Glutamatergic neuron (in vitro differentiated cells): Measurements from ENCODE around the gene DGUOK. TPM values are rescaled to one million over a fixed set of nuclear protein-coding genes. Genes with fewer than 3 reads are reported as not detected.
"Not testable (repeated sequence)": the region's sequence is repeated elsewhere in the genome, so short reads cannot be mapped to it uniquely, and the experiment has no call there.

ENCODE experiments used
- DNase-seq: peaks from one replicate; pipeline ENCODE4 v3.0.0; 2022
- H3K27ac Mint-ChIP-seq: one replicate; pipeline ENCODE4 v1.8.0; 2020; ENCODE audit warnings: mild to moderate bottlenecking, mixed read lengths, inconsistent platforms; ENCODE audit not compliant: unreplicated experiment
- H3K27me3 Mint-ChIP-seq: one replicate; pipeline ENCODE4 v1.8.0; 2020; ENCODE audit warnings: mild to moderate bottlenecking, moderate library complexity, mixed read lengths, inconsistent platforms; ENCODE audit not compliant: unreplicated experiment
- H3K36me3 Mint-ChIP-seq: one replicate; pipeline ENCODE4 v1.8.0; 2020; ENCODE audit warnings: mild to moderate bottlenecking, mixed read lengths, inconsistent platforms; ENCODE audit not compliant: unreplicated experiment
- H3K4me1 Mint-ChIP-seq: one replicate; pipeline ENCODE4 v1.8.0; 2020; ENCODE audit warnings: mild to moderate bottlenecking, low read depth, mixed read lengths, inconsistent platforms; ENCODE audit not compliant: unreplicated experiment
- H3K4me3 Mint-ChIP-seq: one replicate; pipeline ENCODE4 v1.8.0; 2020; ENCODE audit warnings: mild to moderate bottlenecking, mixed read lengths, inconsistent platforms; ENCODE audit not compliant: unreplicated experiment
- H3K9me3 Mint-ChIP-seq: one replicate; pipeline ENCODE4 v1.8.0; 2020; ENCODE audit warnings: mild to moderate bottlenecking, moderate library complexity, mixed read lengths, inconsistent platforms; ENCODE audit not compliant: unreplicated experiment
- CTCF ChIP-seq: fragments of 200-600 bp; sonication (generic); IDR thresholded peaks from one replicate; pipeline ENCODE4 v1.5.0; 2021; ENCODE audit not compliant: partially characterized antibody, unreplicated experiment
- long read RNA-seq: library from polyadenylated mRNA; unstranded; transcript quantifications from one replicate; pipeline ENCODE4 v2.0.0, GENCODE V29; 2020; ENCODE audit not compliant: unreplicated experiment
- total RNA-seq: library from RNA; stranded (reverse); fragmentation: NEBNext Ultra II Directional; extraction: Animal tissue kit (Norgen Biotek cat#: 25700); gene quantifications from one replicate; pipeline ENCODE4 v1.2.1, GENCODE V29; 2021; ENCODE audit not compliant: unreplicated experiment

The DGUOK gene
- 96.8 TPM for total RNA-seq
- long read RNA-seq, transcript DGUOK-208 (6 exons, 1,029 nt) = major isoform, 63 of 123 reads
- long read RNA-seq, transcript DGUOK-203 (4 exons, 703 nt) = minor isoform, 7 of 123 reads
- long read RNA-seq, transcript DGUOK-201 (7 exons, 1,144 nt) = minor isoform, 30 of 123 reads
- long read RNA-seq, partial matches to known transcripts = 0 of 123 reads
- long read RNA-seq, other reads (novel, unspliced or antisense) = 20 of 123 reads

DNA sequence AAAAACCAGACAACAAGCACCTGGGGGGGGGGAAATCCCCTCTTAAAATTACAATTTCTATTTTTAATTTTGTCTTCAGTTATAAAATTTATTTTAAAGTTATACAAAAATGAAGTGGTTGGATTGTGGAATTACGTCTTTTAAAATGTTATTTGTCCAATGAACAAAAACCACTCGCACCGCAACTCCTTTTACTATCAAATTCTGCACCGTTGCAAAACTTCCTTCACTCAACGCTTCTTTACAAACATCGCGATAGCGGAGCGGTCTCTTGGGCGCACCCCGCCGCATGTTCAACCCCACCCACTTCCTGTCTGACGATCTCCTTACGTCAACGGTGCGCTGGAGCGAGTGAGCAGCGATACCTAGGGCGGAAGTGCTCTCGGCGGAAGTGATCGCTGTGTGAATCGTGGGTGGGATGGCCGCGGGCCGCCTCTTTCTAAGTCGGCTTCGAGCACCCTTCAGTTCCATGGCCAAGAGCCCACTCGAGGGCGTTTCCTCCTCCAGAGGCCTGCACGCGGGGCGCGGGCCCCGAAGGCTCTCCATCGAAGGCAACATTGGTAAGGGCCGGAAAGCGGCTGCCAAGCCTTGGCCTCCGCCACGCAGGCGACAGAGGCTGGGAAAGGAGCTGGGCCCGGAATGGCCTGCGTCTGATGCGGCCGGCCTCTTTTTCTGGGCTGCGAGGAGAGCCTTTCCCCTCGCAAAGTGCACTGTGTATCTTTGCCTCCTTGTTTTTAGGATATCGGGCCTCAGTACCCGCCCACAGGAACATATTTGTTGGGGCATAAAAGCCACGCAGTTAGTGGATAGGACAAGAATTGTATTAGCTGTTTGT is at the start of gene DGUOK:
DGUOK (plus strand) TSS at position 388 of the 835 bp plus-strand sequence; CDS start at position 419, 31 bp downstream.
- H3K4me3 Mint-ChIP-seq = peak within 1 kb of the TSS; percentile 88
- TF ChIP-seq CTCF = no peak
- peaks cover 4% of the 10 kb centered on the region for H3K9me3 Mint-ChIP-seq
- H3K27ac Mint-ChIP-seq = peak within 1 kb of the TSS; percentile 80
- H3K4me1 Mint-ChIP-seq = peaks cover 12% of the 10 kb centered on the region
- no peaks in the 10 kb centered on the region for H3K36me3 Mint-ChIP-seq
- no peaks in the 10 kb centered on the region for H3K27me3 Mint-ChIP-seq
- DNase-seq = peak; percentile 93

GRCh38 chr2:73877071-73877802 is 49.4 kb upstream of the DGUOK start:
- H3K4me3 Mint-ChIP-seq = no peak overlapping the region
- TF ChIP-seq CTCF = no peak

GRCh38 chr2:73877984-73878383 is 48.7 kb upstream of the DGUOK start:
- not testable (repeated sequence) for H3K27me3 Mint-ChIP-seq, H3K9me3 Mint-ChIP-seq, H3K36me3 Mint-ChIP-seq

More at GRCh38 chr2:73877071-73877802, 49.4 kb upstream of the DGUOK start:
- DNase-seq = no peak
- no peaks in the 10 kb centered on the region for H3K27me3 Mint-ChIP-seq
- H3K36me3 Mint-ChIP-seq = no peaks in the 10 kb centered on the region
- no peaks in the 10 kb centered on the region for H3K9me3 Mint-ChIP-seq
- H3K4me1 Mint-ChIP-seq = no peaks in the 10 kb centered on the region
- H3K27ac Mint-ChIP-seq = no peak overlapping the region

GRCh38 chr2:73885406-73885805 is 41.3 kb upstream of the DGUOK start:
- Mint-ChIP-seq H3K4me1 (no peaks in the 10 kb centered on the region), H3K4me3 (no peak overlapping the region), H3K36me3 (no peaks in the 10 kb centered on the region), H3K27me3 (no peaks in the 10 kb centered on the region), H3K27ac (no peak overlapping the region), H3K9me3 (no peaks in the 10 kb centered on the region)
- TF ChIP-seq CTCF = no peak
- DNase-seq = no peak

More at GRCh38 chr2:73877984-73878383, 48.7 kb upstream of the DGUOK start:
- not testable (repeated sequence) for H3K27ac Mint-ChIP-seq, DNase-seq, H3K4me1 Mint-ChIP-seq, H3K4me3 Mint-ChIP-seq

DNA sequence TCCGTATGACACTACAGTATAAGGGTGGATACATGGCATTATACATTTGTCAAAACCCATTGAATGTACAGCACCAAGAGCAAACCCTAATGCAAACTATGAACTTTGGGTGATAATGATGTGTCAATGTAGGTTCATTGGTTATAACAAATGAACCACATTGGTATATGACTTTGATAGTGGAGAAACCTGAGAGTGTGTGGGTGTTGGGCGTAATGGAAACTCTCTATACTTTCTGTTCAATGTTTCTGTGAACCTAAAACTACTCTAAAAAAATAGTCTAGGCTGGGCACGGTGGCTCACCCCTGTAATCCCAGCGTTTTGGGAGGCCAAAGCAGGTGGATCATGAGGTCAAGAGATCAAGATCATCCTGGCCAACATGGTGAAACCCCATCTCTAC is 40.3 kb upstream of the DGUOK start:
- Mint-ChIP-seq H3K27me3 (no peaks in the 10 kb centered on the region), H3K36me3 (no peaks in the 10 kb centered on the region), H3K27ac (no peak overlapping the region), H3K4me1 (no peaks in the 10 kb centered on the region), H3K9me3 (no peaks in the 10 kb centered on the region), H3K4me3 (no peak overlapping the region)
- DNase-seq = no peak
- no peak for TF ChIP-seq CTCF

DNA sequence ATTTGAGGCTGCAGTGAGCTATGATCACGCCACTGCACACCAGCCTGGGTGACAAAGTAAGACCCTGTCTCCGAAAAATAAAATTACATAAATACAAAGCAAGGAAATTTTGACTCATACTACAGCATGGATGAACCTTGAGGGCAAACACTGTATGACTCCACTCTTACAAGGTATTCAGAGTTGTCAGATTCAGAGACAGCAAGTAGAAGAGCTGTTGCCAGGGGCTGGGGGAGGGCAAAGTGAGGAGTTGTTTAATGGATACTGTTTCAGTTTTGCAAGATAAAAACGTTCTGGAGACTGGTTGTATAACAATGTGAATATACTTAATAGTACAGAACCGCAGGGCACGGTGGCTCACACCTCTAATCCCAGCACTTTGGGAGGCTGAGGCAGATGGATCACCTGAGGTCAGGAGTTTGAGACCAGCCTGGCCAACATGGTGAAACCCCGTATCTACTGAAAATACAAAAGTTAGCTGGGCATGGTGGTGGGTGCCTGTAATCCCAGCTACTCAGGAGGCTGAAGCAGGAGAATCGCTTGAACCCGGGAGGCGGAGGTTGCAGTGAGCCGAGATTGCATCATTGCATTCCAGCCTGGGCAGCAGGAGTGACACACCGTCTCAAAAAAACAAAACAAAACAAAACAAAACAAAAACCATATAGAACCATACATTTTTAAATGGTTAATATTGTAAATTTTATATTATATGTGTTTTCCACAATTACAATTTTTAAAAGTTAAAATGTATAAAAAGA is 38.9 kb upstream of the DGUOK start:
- DNase-seq, H3K4me1 Mint-ChIP-seq, H3K9me3 Mint-ChIP-seq, H3K27me3 Mint-ChIP-seq, H3K36me3 Mint-ChIP-seq, H3K27ac Mint-ChIP-seq: not testable (repeated sequence)
- H3K4me3 Mint-ChIP-seq = peak overlapping the region; percentile 49
